Measurements from ENCODE around the gene NPAS4.
"Not testable (repeated sequence)": the region's sequence is repeated elsewhere in the genome, so short reads cannot be mapped to it uniquely, and the experiment has no call there.

NPAS4 gene

GRCh38 chr11:66418168-66418985, 2.5 kb upstream of the NPAS4 start:
- peak; percentile 99 for DNase-seq (ENCODE audit: low spot score)

GRCh38 chr11:66418986-66419308, 1.9 kb upstream of the NPAS4 start:
- DNase-seq (ENCODE audit: low spot score) = no peak

- no peak for DNase-seq (ENCODE audit: low spot score)
Measured at GRCh38 chr11:66419825-66420224, 1.0 kb upstream of the NPAS4 start.

- DNase-seq (ENCODE audit: low spot score) = peak; percentile 100
Measured at GRCh38 chr11:66421492-66422205, 814 bp downstream of the NPAS4 start.

- DNase-seq (ENCODE audit: low spot score) = no peak
Measured at GRCh38 chr11:66426314-66426713, 5.5 kb downstream of the NPAS4 start.

- no peak for DNase-seq (ENCODE audit: low spot score)
Measured at GRCh38 chr11:66428933-66429332, 8.1 kb downstream of the NPAS4 start.

- peak; percentile 100 for DNase-seq (ENCODE audit: low spot score)
Measured at GRCh38 chr11:66429983-66430602, 9.3 kb downstream of the NPAS4 start.

GRCh38 chr11:66431287-66431686, 10.5 kb downstream of the NPAS4 start:
- not testable (repeated sequence) for DNase-seq (ENCODE audit: low spot score)

- not testable (repeated sequence) for DNase-seq (ENCODE audit: low spot score)
Measured at GRCh38 chr11:66431871-66432329, 11.1 kb downstream of the NPAS4 start.

- DNase-seq (ENCODE audit: low spot score) = no peak
Measured at GRCh38 chr11:66432597-66432996, 11.8 kb downstream of the NPAS4 start.

- DNase-seq (ENCODE audit: low spot score) = no peak
Measured at GRCh38 chr11:66437979-66438503, 17.2 kb downstream of the NPAS4 start.

GRCh38 chr11:66438504-66439466, 17.9 kb downstream of the NPAS4 start, which contains the start of gene MRPL11:
Gene MRPL11, minus strand, starts transcription at chr11:66438848. Its CDS starts 94 bp downstream, at chr11:66438754.
- peak; percentile 100 for DNase-seq (ENCODE audit: low spot score)

GRCh38 chr11:66440101-66440939, 19.5 kb downstream of the NPAS4 start:
- DNase-seq (ENCODE audit: low spot score) = not testable (repeated sequence)

GRCh38 chr11:66440940-66441282, 20.1 kb downstream of the NPAS4 start:
- DNase-seq (ENCODE audit: low spot score) = not testable (repeated sequence)

GRCh38 chr11:66443602-66444001, 22.8 kb downstream of the NPAS4 start:
- no peak for DNase-seq (ENCODE audit: low spot score)

- DNase-seq (ENCODE audit: low spot score) = no peak
Measured at GRCh38 chr11:66447012-66447411, 26.2 kb downstream of the NPAS4 start.

- no peak for DNase-seq (ENCODE audit: low spot score)
Measured at GRCh38 chr11:66448523-66448922, 27.7 kb downstream of the NPAS4 start.

GRCh38 chr11:66450560-66450959, 29.7 kb downstream of the NPAS4 start:
- no peak for DNase-seq (ENCODE audit: low spot score)

GRCh38 chr11:66451663-66452062, 30.8 kb downstream of the NPAS4 start:
- no peak for DNase-seq (ENCODE audit: low spot score)

- DNase-seq (ENCODE audit: low spot score) = no peak
Measured at GRCh38 chr11:66454247-66454646, 33.4 kb downstream of the NPAS4 start.

- DNase-seq (ENCODE audit: low spot score) = no peak
Measured at GRCh38 chr11:66454828-66455227, 34.0 kb downstream of the NPAS4 start.

All from HuH-7.5 (cell line).